HG03520 (cell line): ENCODE data around the gene CHAD.

Experiments
- ATAC-seq: cut with Tn5 transposase; IDR thresholded peaks from one replicate; pipeline ENCODE4 v1.9.1; 2021; ENCODE audit warnings: mild to moderate bottlenecking, moderate library complexity; ENCODE audit not compliant: unreplicated experiment

Gene CHAD

GRCh38 chr17:50458701-50459676 is 9.7 kb downstream of the CHAD start:
- no peak for ATAC-seq

- no peak for ATAC-seq
Observed at GRCh38 chr17:50458270-50458669, 10.4 kb downstream of the CHAD start.

- no peak for ATAC-seq
Observed at GRCh38 chr17:50457621-50458020, 11.1 kb downstream of the CHAD start.

GRCh38 chr17:50453901-50454300 is 14.8 kb downstream of the CHAD start:
- ATAC-seq: no peak

GRCh38 chr17:50452630-50453300 is 15.9 kb downstream of the CHAD start:
- no peak for ATAC-seq

DNA sequence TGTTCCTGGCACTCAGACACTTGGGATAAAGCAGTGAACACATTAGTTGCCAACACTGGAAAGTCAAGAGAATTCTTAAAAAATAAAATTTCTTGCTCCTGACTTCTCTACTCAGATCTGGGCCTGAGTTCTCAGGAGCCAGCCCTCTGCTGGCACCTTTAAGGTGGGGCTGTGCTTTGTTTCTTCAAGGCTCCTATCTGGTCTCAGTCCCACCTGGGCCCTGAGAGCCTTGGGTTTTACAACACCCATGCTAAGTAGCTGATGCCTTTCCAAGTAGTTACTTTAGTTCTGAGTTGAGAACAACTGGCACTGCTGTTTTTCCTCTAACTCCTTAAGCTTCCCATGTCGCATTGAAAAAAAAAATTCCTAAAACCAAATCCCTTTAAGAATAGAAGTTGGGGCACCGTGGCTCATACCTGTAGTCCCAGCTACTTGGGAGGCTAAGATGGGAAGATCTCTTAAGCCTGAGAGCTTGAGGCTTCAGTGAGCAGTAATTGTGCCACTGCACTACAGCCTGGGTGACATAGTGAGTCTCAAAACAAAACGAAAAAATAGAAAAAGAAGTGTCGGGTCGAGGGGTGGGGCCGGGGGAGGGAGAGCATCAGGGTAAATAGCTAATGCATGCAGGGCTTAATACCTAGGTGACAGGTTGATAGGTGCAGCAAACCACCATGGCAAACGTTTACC is 16.6 kb downstream of the CHAD start:
- no peak for ATAC-seq

GRCh38 chr17:50448643-50449042 is 20.0 kb downstream of the CHAD start:
- ATAC-seq: no peak

DNA sequence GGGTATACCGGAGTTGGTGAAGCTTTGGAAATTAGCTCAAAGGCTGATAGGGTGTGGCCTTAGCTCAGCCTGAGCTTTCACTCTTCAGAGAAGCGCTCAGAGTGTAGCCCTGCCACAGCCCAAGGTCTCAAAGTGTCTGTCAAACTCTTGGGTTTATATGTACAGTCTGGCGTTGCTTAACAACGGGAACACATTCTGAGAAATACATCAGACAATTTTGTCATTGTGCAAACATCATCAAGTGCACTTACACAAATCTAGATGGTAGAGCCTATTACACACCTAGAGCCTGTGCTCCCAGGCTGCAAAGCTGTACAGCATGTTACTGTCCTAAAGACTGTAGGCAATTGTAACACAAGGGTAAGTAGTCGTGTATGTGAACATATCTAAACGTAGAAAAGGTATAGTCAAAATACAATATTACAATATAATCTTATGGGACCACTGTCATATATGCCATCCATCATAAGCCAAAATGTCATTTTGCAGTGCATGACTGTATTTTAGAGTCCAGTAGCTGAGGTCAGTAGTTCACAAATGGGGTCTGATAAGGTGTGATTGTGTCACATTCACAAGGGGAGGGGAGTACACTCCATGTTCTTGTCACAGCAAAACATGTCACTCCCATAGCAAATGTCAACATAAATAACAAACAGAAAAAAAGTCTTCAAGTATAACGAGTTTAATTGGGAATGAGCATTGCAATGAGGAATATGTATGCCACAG is 20.6 kb downstream of the CHAD start:
- ATAC-seq: no peak

GRCh38 chr17:50445730-50446325 is 22.9 kb downstream of the CHAD start:
- ATAC-seq: no peak

DNA sequence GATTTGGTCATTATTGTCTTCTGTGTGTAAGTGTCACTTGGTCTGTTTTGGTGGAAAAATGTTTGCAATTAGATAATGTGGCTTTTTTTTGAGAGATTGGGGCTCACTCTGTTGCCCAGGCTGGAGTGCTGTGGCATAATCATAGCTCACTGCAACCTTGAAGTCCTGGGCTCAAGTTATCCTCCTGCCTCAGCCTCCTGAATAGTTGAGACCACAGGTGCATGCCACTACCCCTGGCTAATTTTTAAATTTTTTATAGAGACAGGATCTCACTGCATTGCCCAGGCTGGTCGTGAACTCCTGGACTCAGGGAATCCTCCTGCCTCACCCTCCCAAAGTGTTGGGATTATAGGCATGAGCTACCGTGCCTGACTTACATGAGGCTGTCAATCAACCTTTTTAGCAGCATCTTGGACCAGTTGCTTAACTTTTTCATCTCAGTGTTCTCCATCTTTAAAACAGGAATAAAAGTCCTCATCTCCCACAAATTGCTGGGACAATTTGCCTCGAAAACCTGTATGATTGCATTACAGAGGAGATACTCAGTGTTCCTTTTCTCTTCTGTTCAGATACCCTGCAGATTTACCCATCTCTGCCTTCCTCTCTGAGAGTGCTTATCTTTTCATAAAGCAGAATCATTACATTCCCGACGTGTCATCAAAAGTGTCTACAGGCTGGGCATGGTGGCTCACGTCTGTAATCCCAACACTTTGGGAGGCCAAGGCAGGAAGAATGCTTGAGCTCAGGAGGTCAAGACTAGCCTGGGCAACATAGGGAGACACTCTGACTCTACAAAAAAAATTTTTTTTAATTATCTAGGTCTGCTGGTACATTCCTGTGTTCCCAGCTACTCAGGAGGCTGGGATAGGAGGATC is 23.6 kb downstream of the CHAD start:
- no peak for ATAC-seq

GRCh38 chr17:50443505-50443974 is 25.1 kb downstream of the CHAD start:
- ATAC-seq: no peak

GRCh38 chr17:50440838-50441829 is 27.5 kb downstream of the CHAD start:
- no peak for ATAC-seq

DNA sequence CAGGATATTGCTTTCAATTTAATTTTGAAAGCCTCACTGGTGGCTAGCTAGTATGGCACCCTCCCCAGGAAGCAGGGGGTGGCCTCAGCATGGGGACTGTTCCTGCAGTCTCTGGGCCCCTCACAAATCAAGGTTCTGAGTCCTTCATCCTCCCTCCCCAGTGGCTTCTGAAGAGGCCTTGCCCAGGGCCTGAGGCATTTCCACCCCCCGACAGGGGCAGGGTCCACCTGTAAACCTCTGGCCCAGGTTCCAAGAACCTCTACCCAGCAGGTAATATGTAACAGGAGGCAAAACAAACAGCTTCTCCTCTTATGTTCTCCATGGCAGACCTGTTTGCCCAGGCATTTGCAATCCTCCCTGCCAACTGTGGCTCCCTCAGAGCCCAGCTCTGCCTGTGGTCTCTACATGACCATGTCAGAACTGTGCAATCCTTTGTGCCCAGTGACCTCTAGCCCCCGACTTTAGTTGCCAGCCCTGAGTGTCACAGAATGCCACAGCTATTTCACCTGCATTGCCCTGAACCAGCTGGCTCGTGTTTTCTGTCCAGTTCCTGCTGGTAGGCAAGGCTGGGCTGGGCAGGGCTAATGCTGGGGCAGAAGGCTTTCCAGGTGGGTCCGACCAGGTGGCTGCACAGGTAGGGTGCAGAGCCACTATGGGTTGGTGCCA is 28.4 kb downstream of the CHAD start:
- ATAC-seq: no peak

DNA sequence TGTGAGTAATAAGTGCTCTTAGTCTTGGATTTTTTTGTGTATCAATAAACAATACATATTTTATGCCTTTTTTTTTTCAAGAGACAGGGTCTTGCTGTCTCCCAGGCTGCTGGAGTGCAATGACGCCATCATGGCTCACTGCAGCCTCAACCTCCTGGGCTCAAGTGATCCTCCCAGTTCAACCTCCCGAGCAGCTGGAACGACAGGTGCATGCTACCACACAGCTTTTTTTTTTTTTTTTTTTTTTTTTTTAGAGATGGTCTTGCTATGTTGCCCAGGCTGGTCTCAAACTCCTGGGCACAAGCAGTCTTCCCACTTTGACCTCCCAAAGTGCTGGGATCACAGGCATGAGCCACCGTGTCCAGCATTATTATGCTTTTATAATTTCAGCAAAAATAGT is 29.7 kb downstream of the CHAD start:
- no peak for ATAC-seq

DNA sequence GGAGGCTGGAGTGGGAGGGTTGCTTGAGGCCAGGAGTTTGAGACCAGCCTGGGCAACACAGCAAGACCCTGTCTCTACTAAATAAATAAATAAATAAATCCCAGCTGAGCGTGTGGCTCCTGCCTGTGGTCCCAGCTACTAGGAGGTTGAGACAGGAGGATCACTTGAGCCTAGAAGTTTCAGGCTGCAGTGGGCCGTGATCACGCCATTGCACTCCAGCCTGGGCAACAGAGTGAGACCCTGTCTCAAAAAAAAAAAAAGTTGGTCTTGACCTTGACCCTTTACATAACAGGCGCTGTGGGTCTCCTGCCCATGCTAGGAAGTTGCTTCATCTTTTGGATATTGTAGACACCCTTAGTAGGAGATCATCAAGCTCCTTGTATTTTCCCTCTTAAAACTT is 31.3 kb downstream of the CHAD start:
- no peak for ATAC-seq

DNA sequence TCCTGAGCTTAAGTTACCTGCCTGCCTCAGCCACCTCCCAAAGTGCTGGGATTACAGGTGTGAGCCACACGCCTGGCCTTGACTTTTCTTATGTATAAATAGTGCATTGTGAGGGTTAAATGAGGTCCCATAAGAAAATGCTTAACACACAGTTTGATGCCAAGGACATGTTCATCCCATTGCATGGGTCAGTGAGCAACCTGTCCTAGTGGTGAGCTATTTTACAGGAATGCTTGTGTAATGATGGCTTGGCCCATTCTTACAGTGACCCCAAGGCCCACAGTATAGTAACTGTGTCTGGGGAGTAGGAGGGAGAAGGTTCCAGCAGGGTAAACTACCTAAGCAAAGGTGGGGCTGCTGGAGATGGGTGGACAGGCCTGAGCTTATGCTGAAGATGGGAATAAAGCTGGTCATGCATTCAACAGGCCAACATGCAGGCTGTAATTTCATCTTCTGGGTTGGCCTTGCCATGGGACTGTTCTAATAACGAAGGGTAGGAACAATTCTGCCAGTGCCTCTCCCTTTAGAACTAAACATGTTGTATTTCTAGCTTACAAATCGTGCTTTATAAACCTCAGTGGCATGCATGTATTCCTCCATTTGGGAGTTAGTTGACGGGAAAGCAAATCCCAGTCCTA is 36.4 kb downstream of the CHAD start:
- ATAC-seq: no peak
